ENCODE measurements around the gene GADD45A. TPM values are rescaled to one million over a fixed set of nuclear protein-coding genes. Genes with fewer than 3 reads are reported as not detected.

Gene GADD45A
- total and polyA plus RNA-seq, 7 experiments from 2014 or later = 7.0 to 70.4 (median 16.7) TPM

Other genes with a start within 250 kb of the GADD45A start
- not detected for gene GNG12, start 148.3 kb downstream of the GADD45A start, total RNA-seq
- not detected for gene GNG12, start 148.3 kb downstream of the GADD45A start, polyA plus RNA-seq